ENCODE results near the gene CENPT. TPM values are rescaled to one million over a fixed set of nuclear protein-coding genes. Genes with fewer than 3 reads are reported as not detected.
A peak's percentile ranks its signal among the peaks of the same experiment; 100 is the strongest.

The CENPT gene
- total and polyA plus RNA-seq, 2 donors from 2014 or later: 25.3 to 42.5 TPM

- no peak for TF ChIP-seq CTCF (IDR thresholded peaks at IDR 0.05; ENCODE audit: borderline replicate concordance, extremely low read depth, insufficient read depth)
- intact Hi-C loops (cut with DNase I): no loop called here
- peaks cover 4 to 59% (median 50%) of the 10 kb centered on the region in 3 donors for H3K36me3 ChIP-seq (ENCODE audit: control insufficient read depth in 2 of 3, insufficient read depth in 3 of 3, low read length in 3 of 3)
- H3K9ac ChIP-seq (ENCODE audit: low read length in 3 of 3): no peak overlapping the region
- no peak overlapping the region for H3K27ac ChIP-seq (ENCODE audit: low read depth in 2 of 2, low read length in 2 of 2)
- H3K27me3 ChIP-seq (ENCODE audit: control insufficient read depth, insufficient read depth, low read length): no peaks in the 10 kb centered on the region
- peaks cover 0 to 26% (median 11%) of the 10 kb centered on the region in 3 donors for H3K4me1 ChIP-seq (ENCODE audit: control insufficient read depth in 2 of 3, insufficient read depth in 2 of 3, low read depth in 1 of 3, low read length in 3 of 3)
- no peak for FAIRE-seq
- DNase-seq: no peak
- no peaks in the 10 kb centered on the region for H3K9me3 ChIP-seq (ENCODE audit: control insufficient read depth in 2 of 3, insufficient read depth in 1 of 3, low read length in 3 of 3)
- H3K4me3 ChIP-seq (ENCODE audit: low read length in 3 of 3): no peak overlapping the region
These were observed 29.6 kb upstream of the CENPT start for GRCh38 chr16:67877064-67877463.

DNA sequence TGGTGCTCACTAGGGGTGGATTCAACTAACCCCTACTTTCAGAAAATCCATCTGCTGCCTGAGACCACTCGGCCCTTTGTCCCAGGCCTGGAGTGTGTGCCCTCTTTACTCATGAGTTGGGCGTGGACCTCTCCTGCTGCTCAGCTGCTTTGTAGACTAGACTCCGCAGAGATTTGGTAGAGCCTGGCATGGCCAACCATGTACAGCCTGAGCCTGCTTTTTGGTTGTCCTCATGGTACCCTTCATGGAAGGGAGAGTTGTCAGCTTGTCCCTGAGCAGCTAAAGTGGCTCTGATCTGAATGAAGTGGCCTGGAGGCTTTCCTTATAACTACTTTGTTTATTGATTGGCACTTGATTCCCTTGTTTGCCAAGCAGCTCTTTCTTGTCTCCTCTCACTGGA lies 26.9 kb upstream of the CENPT start:
- H3K4me1 ChIP-seq (ENCODE audit: control insufficient read depth in 2 of 3, insufficient read depth in 2 of 3, low read depth in 1 of 3, low read length in 3 of 3): peaks cover 0 to 30% (median 11%) of the 10 kb centered on the region in 3 donors
- DNase-seq (no peak), FAIRE-seq (no peak)
- H3K27me3 ChIP-seq (ENCODE audit: control insufficient read depth, insufficient read depth, low read length): no peaks in the 10 kb centered on the region
- H3K27ac ChIP-seq (ENCODE audit: low read depth in 2 of 2, low read length in 2 of 2): no peak overlapping the region
- peaks cover 6 to 33% (median 32%) of the 10 kb centered on the region in 3 donors for H3K36me3 ChIP-seq (ENCODE audit: control insufficient read depth in 2 of 3, insufficient read depth in 3 of 3, low read length in 3 of 3)
- intact Hi-C loops (cut with DNase I): no loop called here
- peak overlapping the region in 1 of 3 donors; percentile 94 for H3K9ac ChIP-seq (ENCODE audit: low read length in 3 of 3)
- TF ChIP-seq CTCF (IDR thresholded peaks at IDR 0.05; ENCODE audit: borderline replicate concordance, extremely low read depth, insufficient read depth): no peak
- H3K4me3 ChIP-seq (ENCODE audit: low read length in 3 of 3): peak overlapping the region; percentile 60 to 91 (median 88)
- no peaks in the 10 kb centered on the region for H3K9me3 ChIP-seq (ENCODE audit: control insufficient read depth in 2 of 3, insufficient read depth in 1 of 3, low read length in 3 of 3)

DNA sequence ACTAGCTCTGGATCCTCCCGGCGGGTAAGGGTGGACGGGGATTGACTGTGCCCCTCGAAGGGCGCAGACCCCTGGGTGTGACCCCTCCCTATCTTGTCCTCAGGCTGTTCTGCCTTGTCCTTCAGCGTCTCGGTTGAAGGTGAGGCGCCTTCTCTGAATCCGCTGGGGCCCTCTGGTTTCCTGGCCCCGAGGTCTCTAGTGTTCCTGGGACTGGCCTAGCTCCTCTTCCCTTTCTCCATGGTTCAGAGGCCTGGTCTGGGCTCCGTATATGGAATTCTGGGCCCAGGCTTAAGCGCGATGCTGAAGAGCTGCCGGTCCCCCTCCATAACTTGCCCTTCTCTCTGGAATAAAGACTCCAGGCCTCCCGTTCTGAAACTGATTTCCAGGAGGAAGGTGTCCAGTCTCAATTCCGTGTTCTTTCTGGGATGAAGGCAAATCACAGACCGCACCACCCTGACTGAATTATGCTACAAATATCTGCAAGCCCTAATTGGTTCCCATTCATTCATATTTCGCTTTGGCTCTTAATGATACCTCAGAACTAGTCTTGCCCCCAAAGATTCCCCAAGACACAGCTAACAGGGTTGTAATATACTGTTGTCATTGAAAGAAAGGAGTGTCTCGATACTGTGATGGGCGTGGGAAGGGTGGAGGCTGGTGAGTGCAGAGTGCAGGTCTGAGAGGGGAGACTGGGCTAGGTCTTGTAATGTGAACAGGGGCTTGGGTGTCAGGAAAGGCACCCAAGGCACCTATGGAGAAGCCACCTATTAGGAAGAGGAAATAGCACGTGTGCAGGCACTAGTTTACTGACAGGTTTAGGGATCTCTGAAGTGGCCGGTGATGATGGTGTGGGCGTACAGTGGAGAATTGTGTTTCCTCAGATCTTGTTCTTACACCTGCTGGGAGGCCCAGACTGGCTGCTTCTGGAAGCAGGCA lies 26.2 kb upstream of the CENPT start:
- Histone ChIP-seq H3K9me3 (ENCODE audit: control insufficient read depth in 2 of 3, insufficient read depth in 1 of 3, low read length in 3 of 3) (no peaks in the 10 kb centered on the region), H3K27me3 (ENCODE audit: control insufficient read depth, insufficient read depth, low read length) (no peaks in the 10 kb centered on the region), H3K27ac (ENCODE audit: low read depth in 2 of 2, low read length in 2 of 2) (peak overlapping the region in 1 of 2 donors; percentile 38), H3K9ac (ENCODE audit: low read length in 3 of 3) (peak overlapping the region; percentile 26 to 94 (median 61)), H3K4me1 (ENCODE audit: control insufficient read depth in 2 of 3, insufficient read depth in 2 of 3, low read depth in 1 of 3, low read length in 3 of 3) (peaks cover 0 to 30% (median 11%) of the 10 kb centered on the region in 3 donors), H3K36me3 (ENCODE audit: control insufficient read depth in 2 of 3, insufficient read depth in 3 of 3, low read length in 3 of 3) (peaks cover 6 to 27% (median 26%) of the 10 kb centered on the region in 3 donors), H3K4me3 (ENCODE audit: low read length in 3 of 3) (peak overlapping the region; percentile 60 to 91 (median 88))
- intact Hi-C loops (cut with DNase I): no loop called here
- TF ChIP-seq CTCF (IDR thresholded peaks at IDR 0.05; ENCODE audit: borderline replicate concordance, extremely low read depth, insufficient read depth): no peak
- DNase-seq (peak in 1 of 5 donors; percentile 13), FAIRE-seq (no peak)

Data from kidney (tissue), 14 donors.